SJCRH30 (cell line): Measurements from ENCODE around the gene MBD4. TPM values are rescaled to one million over a fixed set of nuclear protein-coding genes. Genes with fewer than 3 reads are reported as not detected.

Source experiments
- DNase-seq, 2 experiments: peaks; one replicate each; pipeline ENCODE4 v3.0.0-alpha.2; 2015 to 2020
- H3K27ac ChIP-seq: fragments of 250-450 bp; sonication (Bioruptor Pico); 2 replicates; pipeline ENCODE4 v1.5.1; 2020; ENCODE audit warnings: mild to moderate bottlenecking, moderate library complexity
- H3K27me3 ChIP-seq: fragments of 250-450 bp; sonication (Bioruptor Pico); 2 replicates; pipeline ENCODE4 v1.5.1; 2020; ENCODE audit warnings: mild to moderate bottlenecking, moderate library complexity
- H3K36me3 ChIP-seq: fragments of 250-450 bp; sonication (Bioruptor Pico); 2 replicates; pipeline ENCODE4 v1.5.1; 2020; ENCODE audit warnings: mild to moderate bottlenecking, moderate library complexity
- H3K4me1 ChIP-seq: fragments of 250-450 bp; sonication (Bioruptor Pico); 2 replicates; pipeline ENCODE4 v1.5.1; 2020; ENCODE audit warnings: mild to moderate bottlenecking, moderate library complexity
- H3K4me3 ChIP-seq: fragments of 250-450 bp; sonication (Bioruptor Pico); 2 replicates; pipeline ENCODE4 v1.5.1; 2020; ENCODE audit warnings: mild to moderate bottlenecking, moderate library complexity
- H3K9me3 ChIP-seq: fragments of 250-450 bp; sonication (Bioruptor Pico); replicated peaks from 2 replicates; pipeline ENCODE4 v1.5.1; 2020; ENCODE audit warnings: mild to moderate bottlenecking, moderate library complexity
- total RNA-seq: library from RNA; depleted of rRNA; stranded (reverse); fragments of >200 nt; shearing (Covaris generic); gene quantifications from 2 replicates; pipeline ENCODE4 v1.2.3, GENCODE V29; 2014

The MBD4 gene
- total RNA-seq, 1 experiment from 2014 or later: 36.7 TPM

DNA sequence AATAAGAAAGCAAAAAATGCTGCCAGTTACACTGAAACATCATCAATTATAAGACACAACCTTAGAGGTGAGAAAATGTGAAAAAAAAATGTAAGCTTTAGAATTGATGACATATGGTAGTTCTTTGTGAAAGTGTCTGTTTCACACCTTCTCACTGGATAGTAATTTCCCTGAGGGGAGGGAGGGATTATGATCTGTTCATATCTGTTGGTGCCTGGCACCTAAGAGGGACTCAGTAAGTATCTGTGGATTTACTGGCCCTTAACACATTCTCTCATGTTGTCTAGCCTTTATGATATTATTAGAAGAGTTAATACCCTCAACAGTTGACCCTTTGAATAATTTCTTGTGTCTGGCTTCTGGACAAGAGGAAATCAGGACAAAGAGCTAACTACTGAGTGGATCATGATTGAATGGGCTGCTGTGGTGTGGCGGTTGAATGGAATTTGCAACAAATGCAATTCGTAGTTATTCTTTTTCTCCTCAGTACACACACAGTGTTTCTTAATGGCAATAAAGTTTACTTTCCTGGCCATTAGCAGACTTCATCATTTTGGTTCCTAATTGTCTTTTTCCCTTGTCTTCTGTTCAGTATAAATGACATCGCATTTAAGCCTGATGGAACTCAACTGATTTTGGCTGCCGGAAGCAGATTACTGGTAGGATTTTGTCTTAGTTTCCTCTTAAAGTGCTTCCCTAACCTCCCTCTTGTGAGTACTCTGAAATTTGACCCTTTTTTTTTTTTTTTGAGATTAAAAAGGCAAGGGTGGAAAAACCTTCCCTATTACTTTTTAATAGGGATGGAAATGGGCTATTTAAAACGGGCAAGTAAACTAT is 9.7 kb upstream of the MBD4 start:
- DNase-seq: no peak
- H3K27ac ChIP-seq: no peak overlapping the region
- no peak overlapping the region for H3K4me3 ChIP-seq
- no peaks in the 10 kb centered on the region for H3K36me3 ChIP-seq
- no peaks in the 10 kb centered on the region for H3K9me3 ChIP-seq
- no peaks in the 10 kb centered on the region for H3K4me1 ChIP-seq
- H3K27me3 ChIP-seq: no peaks in the 10 kb centered on the region

- DNase-seq: no peak
- Histone ChIP-seq H3K36me3 (no peaks in the 10 kb centered on the region), H3K4me1 (no peaks in the 10 kb centered on the region), H3K27me3 (no peaks in the 10 kb centered on the region), H3K27ac (no peak overlapping the region), H3K4me3 (no peak overlapping the region), H3K9me3 (no peaks in the 10 kb centered on the region)
These were observed 8.6 kb upstream of the MBD4 start for GRCh38 chr3:129448186-129448895.

GRCh38 chr3:129446926-129447325 is 7.2 kb upstream of the MBD4 start:
- Histone ChIP-seq H3K27ac (no peak overlapping the region), H3K4me1 (peaks cover 2% of the 10 kb centered on the region; the same call in 1 of the 2 replicates), H3K9me3 (no peaks in the 10 kb centered on the region), H3K36me3 (no peaks in the 10 kb centered on the region), H3K27me3 (no peaks in the 10 kb centered on the region), H3K4me3 (no peak overlapping the region)
- no peak for DNase-seq

DNA sequence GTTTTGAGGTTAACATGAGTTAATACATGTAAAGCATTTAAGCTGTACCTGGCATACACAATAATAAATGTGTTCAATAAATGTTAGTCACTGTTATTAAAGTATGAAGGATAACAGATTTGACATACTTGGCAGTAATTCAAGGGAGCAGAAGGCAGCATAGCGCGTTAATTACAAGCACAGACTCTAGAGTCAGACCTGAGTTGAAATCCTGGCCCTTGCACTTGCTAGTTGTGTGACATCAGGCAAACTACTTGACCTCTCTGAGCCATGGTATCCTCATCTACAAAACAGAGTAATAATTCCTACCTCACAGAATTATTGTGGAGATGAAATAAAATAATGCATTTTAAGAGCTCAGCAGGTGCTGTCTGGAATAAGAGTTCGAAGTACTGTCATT is 5.7 kb upstream of the MBD4 start:
- Histone ChIP-seq H3K27me3 (no peaks in the 10 kb centered on the region), H3K4me3 (no peak overlapping the region), H3K27ac (no peak overlapping the region), H3K4me1 (peaks cover 9% of the 10 kb centered on the region), H3K36me3 (no peaks in the 10 kb centered on the region), H3K9me3 (no peaks in the 10 kb centered on the region)
- no peak for DNase-seq

DNA sequence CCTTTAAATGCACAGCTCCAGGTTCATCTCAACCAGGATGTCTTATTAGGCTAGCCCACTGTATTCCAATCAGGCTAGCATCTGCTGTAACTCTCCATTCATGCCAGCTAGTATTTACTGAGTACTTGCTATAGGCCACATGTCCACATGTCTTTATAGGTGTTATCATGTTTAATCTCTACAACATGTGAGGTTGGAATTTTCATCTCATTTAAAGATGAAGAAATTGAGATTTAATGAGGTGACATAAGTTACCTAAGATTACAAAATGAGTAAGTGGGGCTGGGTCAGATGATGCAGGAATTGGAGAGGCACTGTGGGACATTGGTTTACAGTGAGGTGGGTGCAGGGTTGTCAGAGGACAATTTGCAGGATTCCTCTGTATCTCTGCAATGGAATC is 3.2 kb upstream of the MBD4 start:
- Histone ChIP-seq H3K27ac (no peak overlapping the region), H3K4me1 (peaks cover 9% of the 10 kb centered on the region), H3K27me3 (no peaks in the 10 kb centered on the region), H3K9me3 (no peaks in the 10 kb centered on the region), H3K36me3 (no peaks in the 10 kb centered on the region), H3K4me3 (no peak overlapping the region)
- DNase-seq: no peak

DNA sequence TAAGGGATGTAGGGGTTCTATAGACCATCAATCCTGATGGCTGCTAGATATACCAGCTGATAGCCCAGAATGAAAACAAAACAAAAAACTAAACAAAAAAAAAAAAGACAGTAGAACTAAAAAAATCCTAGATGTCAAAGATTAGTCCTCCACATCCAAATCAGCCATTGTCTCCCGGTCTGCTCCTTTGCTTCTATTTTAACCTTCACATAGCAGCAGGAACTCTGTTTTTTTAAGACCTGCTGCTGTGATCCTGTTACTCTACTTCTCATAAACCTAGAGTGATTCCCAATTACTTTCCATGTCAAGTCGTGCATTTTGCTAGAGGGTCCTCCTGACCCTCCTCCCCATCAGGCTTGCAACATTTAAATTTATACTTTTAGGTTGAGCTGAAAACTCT is 2.7 kb upstream of the MBD4 start:
- no peak for DNase-seq
- Histone ChIP-seq H3K4me3 (no peak overlapping the region), H3K27ac (no peak overlapping the region), H3K27me3 (no peaks in the 10 kb centered on the region), H3K36me3 (peaks cover 2% of the 10 kb centered on the region; the same call in 1 of the 2 replicates), H3K4me1 (peaks cover 9% of the 10 kb centered on the region), H3K9me3 (no peaks in the 10 kb centered on the region)

- DNase-seq: peak; percentile 40 to 53
- Histone ChIP-seq H3K4me3 (no peak overlapping the region), H3K9me3 (no peaks in the 10 kb centered on the region)
These were observed 2.0 kb upstream of the MBD4 start for GRCh38 chr3:129441782-129442181.

DNA sequence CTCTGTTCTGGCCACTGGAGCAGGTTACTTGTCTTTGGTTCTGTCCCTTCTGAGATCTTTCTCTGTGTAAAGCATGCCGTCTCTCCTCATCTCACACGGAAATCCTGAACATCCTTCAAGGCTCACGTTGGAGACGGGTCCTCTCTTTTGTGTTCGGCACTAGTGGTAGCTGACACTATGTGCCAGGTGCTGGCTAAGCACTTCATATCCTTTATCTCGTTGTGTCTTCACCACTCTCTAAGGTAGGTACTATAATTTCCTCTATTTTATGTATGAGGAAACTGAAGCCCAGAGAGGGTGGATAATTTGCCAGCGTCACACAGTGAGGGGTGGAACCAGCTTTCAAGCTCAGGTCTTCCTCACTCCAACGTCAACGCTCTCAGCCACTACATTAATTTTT is 1.5 kb upstream of the MBD4 start:
- no peaks in the 10 kb centered on the region for H3K9me3 ChIP-seq
- peaks cover 12% of the 10 kb centered on the region; the same call in 1 of the 2 replicates for H3K36me3 ChIP-seq
- H3K4me3 ChIP-seq: peak overlapping the region; percentile 76
- no peak overlapping the region for H3K27ac ChIP-seq
- DNase-seq: no peak
- peaks cover 9% of the 10 kb centered on the region for H3K4me1 ChIP-seq
- H3K27me3 ChIP-seq: no peaks in the 10 kb centered on the region

More at GRCh38 chr3:129441782-129442181, 2.0 kb upstream of the MBD4 start:
- H3K27me3 ChIP-seq: no peaks in the 10 kb centered on the region
- peak overlapping the region; percentile 19; the same call in 1 of the 2 replicates for H3K27ac ChIP-seq
- H3K36me3 ChIP-seq: peaks cover 9% of the 10 kb centered on the region; the same call in 1 of the 2 replicates
- peaks cover 9% of the 10 kb centered on the region for H3K4me1 ChIP-seq

- H3K27me3 ChIP-seq: no peaks in the 10 kb centered on the region
- no peak for DNase-seq
- H3K27ac ChIP-seq: peak overlapping the region; percentile 32
- peaks cover 9% of the 10 kb centered on the region for H3K4me1 ChIP-seq
- H3K36me3 ChIP-seq: peaks cover 14% of the 10 kb centered on the region; the same call in 1 of the 2 replicates
- peak overlapping the region; percentile 76 for H3K4me3 ChIP-seq
- no peaks in the 10 kb centered on the region for H3K9me3 ChIP-seq
These were observed 956 bp upstream of the MBD4 start for GRCh38 chr3:129440618-129441190.

DNA sequence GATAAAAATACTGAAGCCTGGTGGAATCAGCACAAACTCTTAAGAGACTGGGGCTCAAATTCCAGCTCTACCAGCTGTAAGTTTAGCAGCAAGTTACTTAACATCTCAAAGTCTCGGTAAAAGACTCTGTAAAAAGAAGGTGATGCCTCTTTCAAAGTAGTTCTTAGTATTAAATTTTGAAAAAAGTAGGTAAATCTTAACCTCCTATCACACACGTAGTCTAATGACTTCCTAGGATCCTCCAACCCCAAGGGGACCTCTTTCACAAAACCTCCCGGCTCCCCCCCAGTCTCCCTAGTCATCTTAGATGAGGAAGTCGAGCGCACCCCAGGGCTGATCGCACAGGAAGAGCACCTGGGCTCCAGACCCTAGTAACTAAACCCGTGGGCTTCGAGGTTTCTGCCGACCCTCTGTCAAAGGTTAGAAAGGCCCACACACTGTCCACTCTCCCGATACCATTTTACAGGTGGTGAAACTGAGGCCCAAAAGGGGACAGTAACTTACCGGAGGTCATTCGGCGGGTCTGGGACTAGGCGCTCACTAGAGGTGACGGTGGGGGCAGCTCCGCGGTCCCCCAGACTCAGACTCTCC is 427 bp downstream of the MBD4 start:
- Histone ChIP-seq H3K27ac (peak overlapping the region; percentile 28), H3K4me3 (peak overlapping the region; percentile 76), H3K27me3 (no peaks in the 10 kb centered on the region), H3K4me1 (peaks cover 9% of the 10 kb centered on the region), H3K36me3 (peaks cover 23% of the 10 kb centered on the region), H3K9me3 (no peaks in the 10 kb centered on the region)
- DNase-seq: peak; percentile 42 to 55

DNA sequence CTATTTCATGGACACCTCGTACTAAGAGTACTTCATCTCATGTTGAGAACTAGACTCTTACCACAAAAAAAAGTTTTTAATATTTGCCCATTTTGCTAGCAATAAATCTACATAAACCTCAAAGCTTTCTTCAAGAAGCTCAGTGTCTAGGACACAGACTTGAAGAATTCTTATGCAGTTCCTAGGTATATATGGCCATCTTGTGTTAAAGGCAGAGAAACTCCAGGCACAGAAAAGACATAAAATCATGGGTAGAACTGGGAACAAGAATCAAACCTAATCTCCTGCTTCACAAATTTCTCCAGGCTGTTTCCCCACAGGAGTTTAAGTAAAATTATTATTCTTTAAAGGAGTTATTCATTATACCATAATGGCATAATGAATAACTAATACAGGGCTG is 4.4 kb downstream of the MBD4 start:
- H3K36me3 ChIP-seq: peaks cover 58% of the 10 kb centered on the region
- no peaks in the 10 kb centered on the region for H3K4me1 ChIP-seq
- no peaks in the 10 kb centered on the region for H3K27me3 ChIP-seq
- H3K27ac ChIP-seq: no peak overlapping the region
- DNase-seq: no peak
- H3K4me3 ChIP-seq: no peak overlapping the region
- H3K9me3 ChIP-seq: no peaks in the 10 kb centered on the region

- no peaks in the 10 kb centered on the region for H3K4me1 ChIP-seq
- H3K36me3 ChIP-seq: peaks cover 66% of the 10 kb centered on the region
- DNase-seq: no peak
These were observed 5.6 kb downstream of the MBD4 start for GRCh38 chr3:129434140-129434539.

DNA sequence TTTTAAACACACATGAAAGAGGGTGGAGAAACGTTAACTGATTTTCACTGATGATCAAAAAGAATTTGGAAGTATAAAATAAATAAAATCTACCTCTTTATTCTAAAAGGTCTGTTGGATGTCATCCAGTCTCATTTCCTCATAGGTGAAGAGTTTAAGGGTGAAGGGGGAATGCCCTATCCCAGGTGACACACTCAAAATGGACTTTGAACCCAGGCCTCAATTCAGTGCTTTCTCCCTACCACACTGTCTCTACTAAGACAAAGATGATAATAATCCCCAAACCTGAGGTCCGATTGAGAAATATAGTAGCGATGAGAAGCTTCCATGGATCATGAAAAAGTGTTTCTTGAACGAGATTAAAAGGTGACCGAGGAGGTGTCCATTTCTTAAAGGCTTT is 6.2 kb downstream of the MBD4 start:
- Histone ChIP-seq H3K27me3 (no peaks in the 10 kb centered on the region), H3K27ac (no peak overlapping the region), H3K4me3 (no peak overlapping the region), H3K36me3 (peaks cover 69% of the 10 kb centered on the region), H3K9me3 (no peaks in the 10 kb centered on the region), H3K4me1 (no peaks in the 10 kb centered on the region)
- DNase-seq: no peak

More at GRCh38 chr3:129434140-129434539, 5.6 kb downstream of the MBD4 start:
- Histone ChIP-seq H3K9me3 (no peaks in the 10 kb centered on the region), H3K27me3 (no peaks in the 10 kb centered on the region), H3K27ac (no peak overlapping the region), H3K4me3 (no peak overlapping the region)

DNA sequence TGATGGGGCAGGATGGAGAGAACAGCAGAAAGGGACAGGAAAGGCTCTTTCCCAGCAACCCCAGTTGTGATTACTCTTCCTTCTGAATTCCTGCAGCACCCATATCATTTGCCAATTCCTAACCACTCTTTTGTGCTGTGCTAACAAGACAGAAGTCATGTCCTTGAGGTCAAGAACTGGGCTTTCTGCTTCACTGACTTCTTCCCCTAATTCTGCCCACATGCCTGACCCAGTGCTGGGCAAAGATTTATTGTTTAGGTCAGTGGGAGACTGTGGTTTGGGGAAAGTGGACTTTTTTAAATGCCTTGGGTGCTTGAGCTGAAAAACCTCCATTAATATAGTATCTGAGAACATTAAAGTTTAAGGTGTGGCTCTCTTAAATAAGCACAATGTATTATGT is 7.1 kb downstream of the MBD4 start:
- Histone ChIP-seq H3K27ac (no peak overlapping the region), H3K27me3 (no peaks in the 10 kb centered on the region), H3K4me1 (no peaks in the 10 kb centered on the region), H3K9me3 (no peaks in the 10 kb centered on the region), H3K36me3 (peaks cover 69% of the 10 kb centered on the region), H3K4me3 (no peak overlapping the region)
- no peak for DNase-seq

DNA sequence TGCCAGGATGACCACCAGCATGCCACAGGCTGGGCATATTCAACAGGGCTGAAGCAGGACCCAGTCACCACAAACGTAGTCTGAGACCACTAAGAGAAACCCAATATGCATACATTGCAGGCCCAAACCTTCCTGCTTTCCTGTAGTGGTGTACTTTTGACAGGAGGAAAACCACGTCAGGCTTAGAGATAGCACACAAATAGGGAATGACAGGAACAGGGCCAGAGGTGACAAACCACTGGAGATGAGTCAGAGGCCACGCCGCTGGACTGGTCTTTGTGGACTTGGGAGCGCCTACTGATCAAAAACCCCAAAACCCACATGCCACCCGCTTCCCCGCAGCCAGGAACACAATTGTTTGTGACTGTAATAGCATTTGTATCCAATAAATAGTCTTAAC is 7.7 kb downstream of the MBD4 start:
- Histone ChIP-seq H3K36me3 (peaks cover 63% of the 10 kb centered on the region), H3K4me3 (no peak overlapping the region), H3K27ac (no peak overlapping the region), H3K27me3 (no peaks in the 10 kb centered on the region), H3K9me3 (no peaks in the 10 kb centered on the region), H3K4me1 (no peaks in the 10 kb centered on the region)
- DNase-seq: peak in 1 of 2 experiments; percentile 24
